Suppressor macrophage treated with lipopolysaccharide for 4 hours (primary cell): ENCODE results near the gene RASA3.

Source experiments
- DNase-seq: peaks from one replicate; pipeline ENCODE4 v3.0.0-alpha.2; 2020

Gene RASA3

DNA sequence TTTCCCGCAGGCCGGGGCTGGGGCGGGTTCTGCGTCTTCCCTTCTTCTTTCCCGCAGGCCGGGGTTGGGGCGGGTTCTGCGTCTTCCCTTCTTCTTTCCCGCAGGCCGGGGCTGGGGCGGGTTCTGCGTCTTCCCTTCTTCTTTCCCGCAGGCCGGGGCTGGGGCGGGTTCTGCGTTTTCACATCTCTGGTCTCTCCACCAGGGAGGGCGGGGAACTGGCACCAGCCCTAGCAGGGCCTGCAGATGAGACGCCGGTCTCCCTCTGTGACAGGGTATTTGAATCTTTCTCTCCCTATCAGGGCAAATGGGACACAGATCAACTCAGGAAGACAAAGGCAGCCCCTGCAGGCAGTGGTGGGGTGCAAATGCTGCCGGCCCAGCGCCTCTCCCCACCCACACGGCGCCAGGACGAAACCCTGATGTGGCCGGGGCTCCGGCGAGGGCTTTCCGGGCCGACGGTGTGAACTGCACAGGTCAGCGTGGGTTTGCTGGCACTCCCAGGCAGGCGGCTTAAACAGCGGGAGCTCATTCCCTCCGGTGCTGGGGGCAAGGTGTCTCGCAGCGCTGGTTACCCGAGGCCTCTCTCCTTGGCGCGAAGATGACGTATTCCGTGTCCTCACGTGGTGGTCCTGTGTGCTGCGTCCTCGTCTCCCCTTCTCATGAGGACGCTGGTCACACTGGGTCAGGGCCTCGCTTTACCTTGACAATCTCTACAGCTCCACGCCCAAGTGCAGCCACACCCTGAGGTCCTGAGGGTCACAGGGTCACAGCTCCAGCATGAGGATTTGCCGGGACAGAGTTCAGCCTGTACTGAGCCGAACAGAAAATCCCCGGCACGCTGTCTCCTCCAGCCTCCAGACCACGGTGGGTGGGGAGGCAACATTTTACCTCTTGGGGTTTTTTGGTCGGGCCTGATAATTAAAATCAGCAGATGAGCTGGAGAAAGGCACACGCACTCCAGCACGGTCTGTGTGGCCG, 157.8 kb downstream of the RASA3 start:
- no peak for DNase-seq

DNA sequence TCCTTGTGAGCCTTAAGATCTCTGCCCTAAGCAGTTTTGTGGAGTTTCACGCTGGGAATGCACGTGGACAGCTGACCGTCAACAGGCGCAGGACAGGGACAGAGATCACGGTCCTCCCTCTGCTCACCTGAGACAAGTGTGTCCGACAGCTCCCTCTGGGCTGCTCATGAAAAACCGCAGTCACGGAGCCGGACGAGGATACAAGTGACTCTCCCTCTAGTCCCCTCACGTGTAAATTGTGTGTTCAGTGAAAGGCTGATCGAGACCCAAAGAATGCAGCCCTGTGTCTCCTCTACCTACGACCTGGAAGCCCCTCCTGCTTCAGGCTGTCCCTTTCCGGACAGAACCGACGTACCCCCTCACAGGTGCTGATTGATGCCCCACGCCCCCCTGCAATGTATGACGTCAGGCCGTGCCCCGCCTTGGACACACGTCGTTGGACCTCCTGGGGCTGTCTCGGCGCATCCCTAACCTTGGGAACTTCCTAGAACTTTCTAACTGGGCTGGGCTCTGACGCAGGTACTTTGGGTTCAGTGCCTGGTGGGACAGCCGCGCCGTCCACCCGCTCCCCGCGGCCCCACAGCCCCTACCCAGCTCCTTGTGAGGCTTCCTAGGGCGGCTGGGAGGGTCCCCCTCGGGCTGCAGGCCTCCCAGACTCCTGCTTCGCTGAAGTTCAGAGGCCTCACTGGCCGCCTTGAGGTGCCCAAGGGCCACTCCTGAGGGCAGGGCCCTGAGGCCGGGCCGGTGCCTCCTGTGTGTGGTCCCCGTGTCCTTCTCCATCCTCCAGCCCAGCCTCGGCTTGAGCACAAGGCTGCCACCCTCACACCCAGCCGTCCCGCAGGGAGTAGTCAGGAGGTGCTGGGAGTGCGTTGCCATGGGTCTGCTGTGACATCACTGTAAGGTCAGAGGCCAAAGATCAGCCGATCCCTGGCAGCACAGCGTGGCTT, 158.9 kb downstream of the RASA3 start, which contains the start of gene C13orf46:
C13orf46 (minus strand) TSS at position 859 of the 947 bp plus-strand sequence; CDS start at position 780, 79 bp downstream.
- no peak for DNase-seq

DNA sequence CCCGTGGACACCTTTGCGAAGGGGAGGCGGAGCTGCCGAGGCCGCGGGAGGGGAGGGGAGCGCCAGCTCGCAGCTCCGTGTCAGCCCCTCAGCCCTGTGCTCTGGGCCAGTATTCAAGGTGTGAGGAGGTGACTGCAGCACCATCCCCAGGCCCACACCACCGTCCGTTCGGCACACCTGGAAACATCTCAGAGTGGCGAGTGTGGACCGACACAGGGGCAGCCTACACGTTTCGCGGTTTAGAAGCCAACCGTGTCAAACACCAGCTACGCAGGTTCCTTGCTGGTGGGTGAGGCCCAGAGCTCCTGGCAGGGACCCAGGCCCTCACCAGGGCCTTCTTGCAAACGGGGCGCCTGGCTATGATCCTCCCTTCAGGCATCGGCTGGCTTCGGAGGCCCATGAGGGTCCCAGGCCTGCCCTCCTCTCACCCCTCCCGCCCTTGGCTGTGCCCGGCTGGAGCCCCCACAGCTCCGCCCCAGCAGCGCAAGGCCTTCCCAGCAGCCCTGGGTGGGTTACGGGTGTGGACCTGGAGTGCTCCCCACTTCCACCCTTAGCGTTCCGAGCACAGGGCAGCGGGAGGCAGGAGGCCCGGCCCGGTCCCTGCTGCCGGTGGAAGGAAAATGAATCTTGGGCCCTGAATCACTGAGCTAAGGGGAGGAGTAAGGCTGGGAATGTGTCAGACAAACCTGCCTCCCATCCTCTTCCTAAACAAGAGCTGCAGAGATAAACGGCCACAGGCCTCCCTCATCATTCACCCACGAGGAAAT, 159.8 kb downstream of the RASA3 start:
- DNase-seq = no peak

DNA sequence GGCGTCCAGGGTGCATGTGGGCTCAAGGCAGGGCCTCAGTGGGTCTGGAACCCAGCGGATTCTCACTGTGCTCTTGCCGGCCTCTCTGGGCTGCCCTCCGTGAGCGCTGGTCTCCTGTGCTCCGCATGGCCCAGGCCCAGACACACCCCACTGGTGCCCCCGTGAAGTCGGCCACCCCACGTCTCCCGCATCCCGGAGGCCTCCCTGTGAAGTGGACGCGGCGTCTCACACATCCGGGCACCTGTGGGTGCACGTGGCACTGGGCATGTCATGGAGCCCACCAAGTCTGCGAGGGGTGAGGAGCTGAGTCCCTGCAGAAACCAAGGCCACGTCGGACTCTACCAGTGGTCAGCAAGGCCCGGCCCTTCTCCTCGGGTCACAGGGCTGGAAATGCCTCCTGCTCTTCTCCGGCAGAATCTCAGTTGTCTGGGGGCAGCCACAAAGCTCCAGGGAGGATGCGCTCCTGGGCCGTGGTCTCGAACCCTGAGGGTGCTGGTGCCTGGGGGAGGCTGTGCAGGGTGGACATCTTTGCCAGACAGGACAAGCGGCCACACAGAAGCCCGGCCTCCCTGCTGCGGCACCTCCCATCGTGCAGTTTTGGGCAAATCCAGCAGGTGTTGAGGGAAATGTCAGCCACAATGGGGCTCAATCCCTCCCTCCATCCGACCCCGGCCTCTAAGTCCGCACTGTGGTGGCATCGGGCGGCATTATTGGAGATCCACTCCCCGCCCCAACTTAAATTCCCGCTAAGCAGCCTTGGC, 160.8 kb downstream of the RASA3 start:
- DNase-seq = no peak

DNA sequence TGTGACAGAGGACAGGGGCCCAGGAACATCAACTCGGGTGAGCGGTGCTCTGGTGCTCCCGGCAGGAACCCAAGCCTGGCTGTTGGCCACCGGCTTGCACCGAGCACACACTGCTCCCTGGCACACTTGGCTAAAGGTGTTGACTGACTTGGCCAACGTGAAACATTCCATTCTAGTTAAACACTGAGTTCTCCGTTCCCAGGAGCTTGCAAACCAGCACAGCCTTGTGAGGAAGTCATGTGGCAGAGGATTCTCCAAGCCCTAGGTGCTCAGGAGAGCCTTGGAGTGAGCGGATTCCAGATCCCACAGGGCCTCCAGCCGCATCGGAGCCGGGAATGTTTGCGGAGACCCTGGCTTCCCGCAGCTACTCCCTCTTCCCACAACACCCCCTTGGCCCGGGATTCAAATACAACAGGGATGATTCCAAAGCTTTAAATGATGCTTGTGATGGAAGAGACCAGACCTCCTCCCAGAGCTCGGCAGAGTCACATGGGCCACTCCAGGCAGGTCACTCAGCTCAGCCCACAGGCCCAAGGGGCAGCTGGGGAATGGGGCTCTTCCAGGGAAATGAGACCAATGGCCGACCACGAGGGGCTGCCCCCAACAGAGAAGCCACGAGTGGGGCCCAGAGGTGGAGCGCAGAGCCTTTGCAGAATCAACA, 161.5 kb downstream of the RASA3 start:
- DNase-seq = no peak

DNA sequence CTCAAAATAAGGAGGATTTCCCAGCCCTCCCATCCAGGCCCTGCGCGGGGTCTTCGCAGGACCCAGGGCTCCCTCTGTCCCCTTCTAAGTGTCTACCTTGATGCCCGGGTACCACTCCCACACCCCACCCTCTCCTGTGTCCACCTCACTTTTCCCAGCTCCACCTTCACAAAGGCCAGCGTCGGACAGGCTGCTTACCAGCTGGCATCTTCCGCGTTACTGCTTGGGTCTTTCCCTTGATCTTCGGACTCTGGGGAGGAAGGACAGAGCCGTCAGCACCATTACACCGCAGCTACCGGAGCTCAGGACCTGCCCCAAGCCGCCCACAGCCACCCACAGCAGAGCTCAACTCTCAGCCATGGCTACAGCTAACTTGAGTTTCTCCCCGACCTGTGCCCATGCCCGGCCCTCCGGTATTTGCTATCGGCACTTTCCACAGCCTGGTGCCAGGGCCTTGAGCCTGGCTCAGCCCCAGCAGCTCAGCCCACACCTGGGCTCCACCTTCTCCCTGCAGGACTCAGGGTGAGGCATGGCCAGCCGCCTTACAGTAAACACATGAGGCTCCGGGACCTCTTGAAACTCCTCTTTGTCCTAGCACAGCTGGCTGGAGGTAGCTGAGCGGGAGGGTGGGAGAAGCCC, 162.3 kb downstream of the RASA3 start:
- no peak for DNase-seq

DNA sequence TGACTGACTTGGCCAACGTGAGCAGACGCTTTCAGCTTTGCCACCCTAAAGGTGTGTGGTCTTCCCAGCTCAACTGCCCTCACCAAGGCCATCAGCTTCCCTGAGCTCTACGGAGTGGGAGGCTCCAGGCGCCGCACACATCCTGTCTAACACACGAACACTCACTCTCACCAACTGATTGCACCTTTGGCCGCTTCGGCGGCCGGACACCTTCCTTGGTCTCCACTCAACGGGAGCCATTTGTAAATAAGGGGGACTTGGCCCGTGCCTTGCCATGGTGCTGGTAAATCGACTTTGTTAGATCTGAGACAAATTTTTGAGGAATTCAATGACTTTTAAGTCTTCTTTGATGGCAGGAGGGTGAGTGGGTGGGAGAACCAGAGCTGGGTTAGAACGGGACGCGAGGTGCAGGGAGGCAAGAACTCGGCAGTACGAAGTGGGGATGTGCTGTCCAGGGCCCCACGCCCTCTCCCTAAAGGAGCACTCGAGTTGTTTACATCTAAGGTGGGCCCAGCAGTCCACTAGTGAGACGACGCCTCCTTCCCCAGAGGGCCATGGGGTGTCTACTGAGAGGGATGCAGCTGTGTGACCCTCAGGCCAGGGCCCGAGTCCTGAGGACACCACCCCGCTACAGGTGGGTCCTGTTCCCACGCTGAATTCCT, 163.0 kb downstream of the RASA3 start:
- no peak for DNase-seq

DNA sequence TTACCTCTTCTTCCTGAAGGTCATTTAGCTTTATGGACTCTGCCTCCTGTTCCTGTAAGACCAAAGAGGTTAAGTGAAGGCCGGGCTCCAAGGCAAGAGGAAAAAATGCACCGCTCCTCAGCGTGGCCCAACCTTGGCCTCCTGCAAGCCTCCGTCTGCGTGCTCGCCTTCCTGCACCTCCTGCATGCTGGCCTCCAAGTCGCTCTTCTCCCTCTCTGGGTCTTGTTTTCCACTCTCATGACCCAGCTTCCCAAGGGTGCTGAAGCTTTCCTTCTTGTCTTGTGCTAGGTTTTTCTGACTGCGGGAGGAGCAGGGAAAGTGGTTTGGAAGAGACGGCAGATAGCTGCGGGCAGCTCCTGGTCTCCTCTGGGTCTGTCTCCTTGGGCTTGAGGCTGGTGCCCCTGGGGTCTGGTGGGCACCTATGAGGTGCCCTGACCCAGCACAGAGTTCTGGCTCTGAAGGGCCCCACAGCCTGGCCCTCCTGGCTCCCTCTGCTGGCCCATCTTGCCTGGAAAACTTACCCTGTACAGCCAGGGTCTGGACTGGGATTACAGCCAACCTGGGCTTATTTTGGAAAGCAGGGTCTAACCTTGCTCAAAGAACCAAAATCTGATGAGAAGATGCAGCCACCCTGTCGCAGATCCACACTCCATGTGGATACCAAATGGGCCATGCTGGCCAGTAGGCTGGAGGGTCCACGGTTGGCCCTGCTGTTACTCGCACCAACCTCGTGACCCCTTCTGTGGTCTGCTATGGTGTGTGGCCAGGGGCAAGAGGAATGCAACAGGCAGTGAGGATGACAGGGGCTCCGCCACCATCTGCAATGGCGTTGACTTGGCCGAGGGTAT, 163.7 kb downstream of the RASA3 start:
- DNase-seq = no peak

DNA sequence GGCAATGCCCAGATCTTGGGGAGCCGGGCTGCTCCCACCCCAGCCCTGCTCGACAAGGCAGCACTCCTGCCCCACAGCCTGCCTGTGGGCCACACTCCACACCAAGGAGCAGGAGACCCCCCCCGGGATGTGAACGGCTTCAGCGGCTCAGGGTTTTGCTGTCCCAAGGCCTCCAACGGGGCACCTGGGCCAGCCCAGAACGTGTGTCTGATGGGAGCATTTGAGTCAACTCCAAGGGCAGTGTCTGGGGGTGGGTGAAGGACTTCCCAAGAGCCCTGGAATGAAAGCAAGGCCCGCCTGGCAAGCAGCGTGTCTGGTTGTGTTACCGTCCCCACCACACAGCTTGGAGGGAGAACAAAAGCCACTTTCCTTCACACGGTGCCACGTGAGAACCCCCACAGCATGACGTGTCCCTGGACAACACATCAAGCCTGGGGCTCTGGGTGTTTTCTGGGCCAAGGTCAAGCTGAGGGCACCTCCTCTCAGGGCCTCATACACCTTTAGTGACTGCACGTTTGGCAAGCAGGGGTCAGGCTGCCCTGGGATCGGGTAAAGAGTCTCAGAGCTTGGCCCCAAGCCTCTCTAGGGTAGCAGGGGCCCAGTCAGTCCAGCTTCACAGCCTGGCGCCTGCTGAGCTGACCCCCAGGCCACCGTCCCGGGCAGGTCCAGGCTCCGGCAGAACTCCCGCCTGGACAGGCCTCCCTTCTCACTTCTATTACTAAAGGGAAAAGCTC, 164.5 kb downstream of the RASA3 start:
- DNase-seq = no peak

DNA sequence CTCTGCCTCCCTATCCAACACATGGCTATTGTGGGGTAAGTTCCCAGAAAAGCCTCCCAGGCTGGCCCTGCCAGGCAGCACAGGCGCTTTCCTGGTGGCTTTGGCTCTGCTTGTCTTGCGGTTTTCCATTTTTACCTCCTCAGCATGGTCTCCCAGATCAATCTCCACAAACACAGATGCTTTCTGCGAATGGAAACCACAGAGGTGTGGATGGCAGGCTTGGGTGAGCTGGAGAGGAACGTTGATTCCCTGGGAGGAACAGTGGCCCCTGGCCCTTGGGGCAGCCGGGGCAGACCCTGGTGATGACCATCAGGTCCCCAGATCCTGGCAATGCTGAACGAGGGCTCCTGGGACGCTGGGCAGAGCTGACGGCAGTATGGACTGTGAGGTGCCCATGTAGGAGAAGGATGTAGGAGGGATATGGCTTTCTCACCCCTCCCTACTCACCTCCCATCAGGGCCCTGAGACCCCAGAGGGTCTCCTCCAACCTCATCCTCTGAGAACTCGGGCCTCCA, 165.2 kb downstream of the RASA3 start:
- no peak for DNase-seq

DNA sequence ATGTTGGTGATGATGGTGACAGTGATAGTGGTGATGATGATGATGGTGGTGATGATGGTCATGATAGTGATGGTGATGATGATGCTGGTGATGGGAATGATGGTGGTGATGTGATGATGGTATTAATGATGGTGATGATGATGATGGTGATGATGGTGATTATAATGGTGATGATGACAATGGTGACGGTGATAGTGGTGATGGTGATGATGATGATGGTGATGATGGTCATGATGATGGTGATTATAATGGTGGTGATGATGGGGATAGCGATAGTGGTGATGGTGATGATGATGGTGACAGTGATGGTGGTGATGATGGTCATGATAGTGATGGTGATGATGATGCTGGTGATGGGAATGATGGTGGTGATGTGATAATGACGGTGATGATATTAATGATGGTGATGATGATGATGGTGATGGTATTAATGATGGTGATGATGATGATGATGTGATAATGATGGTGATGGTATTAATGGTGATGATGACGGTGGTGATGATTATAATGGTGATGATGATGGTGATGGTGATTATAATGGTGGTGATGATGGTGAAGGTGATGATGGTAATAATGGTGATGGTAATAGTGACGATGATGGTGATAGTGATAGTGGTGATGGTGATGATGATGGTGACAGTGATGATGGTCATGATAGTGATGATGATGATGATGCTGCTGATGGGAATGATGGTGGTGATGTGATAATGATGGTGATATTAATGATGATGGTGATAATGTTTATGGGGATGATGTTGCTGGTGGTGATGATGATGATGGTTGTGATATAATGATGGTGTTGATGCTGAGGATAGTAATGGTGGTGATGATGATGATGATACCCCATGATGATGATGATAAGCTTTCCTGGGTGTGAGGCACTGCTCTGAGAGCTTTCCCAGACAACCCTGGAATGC, 166.2 kb downstream of the RASA3 start:
- no peak for DNase-seq

DNA sequence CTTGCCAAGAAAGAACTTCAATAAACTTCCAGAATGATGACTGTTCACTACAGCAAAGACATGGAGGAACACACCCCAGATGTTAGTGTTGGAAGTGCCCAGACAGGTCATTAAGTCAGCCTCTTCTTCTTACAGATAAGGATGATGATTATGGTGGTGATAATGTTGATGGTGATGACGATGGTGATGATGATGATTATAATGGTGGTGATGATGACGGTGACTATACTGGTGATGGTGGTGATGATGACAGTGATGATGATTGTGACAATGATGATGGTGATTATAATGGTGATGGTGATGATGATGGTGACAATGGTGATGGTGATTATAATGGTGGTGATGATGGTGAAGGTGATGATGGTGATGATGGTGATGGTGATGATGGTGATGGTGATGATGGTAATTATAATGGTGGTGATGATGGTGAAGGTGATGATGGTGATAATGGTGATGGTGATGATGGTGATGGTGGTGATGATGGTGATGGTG, 167.0 kb downstream of the RASA3 start:
- no peak for DNase-seq

DNA sequence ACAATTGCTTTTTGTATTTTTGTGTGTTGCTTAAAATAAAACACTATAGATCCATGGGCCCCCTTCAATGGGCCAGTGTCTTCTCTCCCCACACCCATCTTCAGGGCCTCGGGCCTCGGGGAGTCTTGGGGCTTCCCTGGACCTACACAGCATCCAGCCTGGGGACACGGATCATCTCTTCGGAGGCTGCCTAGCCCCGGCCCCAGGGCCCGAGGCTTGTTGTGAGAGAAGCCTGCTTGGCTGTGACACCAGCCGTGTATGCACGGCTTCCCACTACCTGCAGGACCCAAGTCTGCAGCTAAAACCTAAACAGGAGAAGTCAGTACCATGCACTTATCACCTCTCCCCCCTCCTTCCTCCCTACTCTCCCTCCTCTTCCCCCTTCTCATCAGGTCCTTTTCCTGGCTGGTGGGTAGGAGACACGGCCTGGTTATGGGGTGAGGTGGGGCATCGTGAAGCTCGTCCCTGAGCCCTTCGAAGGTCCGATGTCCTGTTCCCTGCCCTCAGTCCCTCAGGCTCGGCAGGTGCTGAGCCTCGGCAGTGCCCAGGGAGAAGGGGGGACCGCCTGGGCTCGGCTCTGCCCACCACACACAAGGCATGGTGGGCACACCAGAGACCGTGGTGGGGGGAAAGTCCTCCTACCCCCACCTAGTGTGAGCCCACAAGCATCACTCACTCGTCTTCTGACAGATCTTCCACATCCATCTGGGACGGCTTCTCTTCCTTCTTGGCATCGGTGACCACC, 168.0 kb downstream of the RASA3 start:
- DNase-seq = no peak

DNA sequence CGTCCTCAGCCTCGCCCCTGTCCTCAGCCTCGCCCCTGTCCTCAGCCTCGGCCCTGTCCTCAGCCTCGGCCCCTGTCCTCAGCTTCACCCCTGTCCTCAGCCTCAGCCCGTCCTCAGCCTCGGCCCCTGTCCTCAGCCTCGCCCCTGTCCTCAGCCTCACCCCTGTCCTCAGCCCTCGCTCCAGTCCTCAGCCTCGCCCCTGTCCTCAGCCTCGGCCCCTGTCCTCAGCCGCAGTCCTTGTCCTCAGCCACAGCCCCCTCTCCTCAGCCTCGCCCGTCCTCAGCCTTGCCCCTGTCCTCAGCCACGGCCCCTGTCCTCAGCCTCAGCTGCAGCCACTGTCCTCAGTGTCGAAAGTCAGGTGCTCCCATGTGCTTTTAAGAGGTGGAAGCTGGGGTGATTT, 169.0 kb downstream of the RASA3 start:
- DNase-seq = no peak

DNA sequence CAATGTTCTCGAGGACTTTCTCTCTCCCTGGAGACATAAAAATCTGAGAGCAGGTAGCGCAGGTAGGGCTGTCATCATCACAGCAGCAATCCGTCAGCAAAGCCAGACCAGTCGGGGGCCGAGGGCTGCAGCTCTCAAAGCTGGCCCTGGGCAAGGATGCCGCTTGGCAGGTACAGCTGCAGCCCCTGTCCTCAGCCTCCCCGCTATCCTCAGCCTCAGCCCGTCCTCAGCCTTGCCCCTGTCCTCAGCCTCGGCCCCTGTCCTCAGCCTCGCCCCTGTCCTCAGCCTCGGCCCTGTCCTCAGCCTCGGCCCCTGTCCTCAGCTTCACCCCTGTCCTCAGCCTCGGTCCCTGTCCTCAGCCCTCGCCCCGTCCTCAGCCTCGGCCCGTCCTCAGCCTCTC, 169.4 kb downstream of the RASA3 start:
- DNase-seq = no peak

DNA sequence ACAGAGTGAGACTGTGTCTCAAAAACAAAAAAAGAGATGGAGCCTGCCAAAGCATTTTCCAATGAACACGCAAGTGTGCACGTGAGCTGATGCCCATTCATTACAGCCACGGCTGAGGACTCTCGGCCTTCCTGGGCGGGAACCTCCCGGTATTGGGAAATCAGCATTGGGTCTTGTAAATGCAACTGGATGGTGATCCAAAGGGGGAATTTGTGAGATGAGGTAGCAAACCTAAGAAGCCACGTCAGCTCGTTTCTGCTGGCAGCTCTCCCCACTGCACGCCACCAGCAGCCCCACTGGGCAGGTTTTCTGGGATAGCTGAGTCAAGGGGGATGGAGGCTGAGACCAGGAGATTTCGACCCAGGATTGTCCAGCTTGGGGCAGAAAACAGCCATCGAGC, 170.0 kb downstream of the RASA3 start:
- no peak for DNase-seq
